ENCODE data around the gene TPD52L1.
"Not testable (repeated sequence)": the region's sequence is repeated elsewhere in the genome, so short reads cannot be mapped to it uniquely, and the experiment has no call there.

The TPD52L1 gene

DNA sequence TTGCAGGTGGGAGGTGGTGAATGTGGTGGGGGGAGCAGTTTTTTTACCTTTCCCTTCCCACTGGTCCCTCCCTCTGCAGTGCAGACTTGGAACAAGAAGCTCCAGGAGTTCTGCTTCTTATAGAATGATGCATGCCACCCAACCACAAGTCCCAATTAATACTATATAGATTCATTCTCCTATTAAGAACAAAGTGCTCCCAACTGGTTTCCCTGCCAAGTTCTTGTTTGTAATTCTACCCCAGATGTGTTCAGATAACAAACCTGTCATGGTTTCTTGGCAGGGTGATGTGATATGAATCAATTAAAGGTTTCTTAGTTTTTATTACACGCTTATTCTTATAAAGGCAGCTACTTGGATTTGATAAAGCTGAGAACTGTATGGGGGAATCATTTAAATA is 124.3 kb downstream of the TPD52L1 start:
- no peak for DNase-seq

DNA sequence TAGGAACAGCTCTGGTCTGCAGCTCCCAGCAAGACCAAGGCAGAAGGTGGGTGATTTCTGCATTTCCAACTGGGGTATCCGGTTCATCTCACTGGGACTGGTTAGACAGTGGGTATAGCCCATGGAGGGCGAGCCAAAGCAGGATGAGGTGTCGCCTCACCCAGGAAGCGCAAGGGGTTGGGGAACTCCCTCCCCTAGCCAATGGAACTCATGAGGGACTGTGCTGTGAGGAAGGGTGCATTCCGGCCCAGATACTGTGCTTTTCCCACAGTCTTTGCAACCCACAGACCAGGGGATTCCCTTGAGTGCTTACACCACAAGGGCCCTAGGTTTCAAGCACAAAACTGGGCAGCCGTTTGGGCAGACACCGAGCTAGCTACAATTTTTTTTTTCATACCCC is 126.4 kb downstream of the TPD52L1 start:
- no peak for DNase-seq

DNA sequence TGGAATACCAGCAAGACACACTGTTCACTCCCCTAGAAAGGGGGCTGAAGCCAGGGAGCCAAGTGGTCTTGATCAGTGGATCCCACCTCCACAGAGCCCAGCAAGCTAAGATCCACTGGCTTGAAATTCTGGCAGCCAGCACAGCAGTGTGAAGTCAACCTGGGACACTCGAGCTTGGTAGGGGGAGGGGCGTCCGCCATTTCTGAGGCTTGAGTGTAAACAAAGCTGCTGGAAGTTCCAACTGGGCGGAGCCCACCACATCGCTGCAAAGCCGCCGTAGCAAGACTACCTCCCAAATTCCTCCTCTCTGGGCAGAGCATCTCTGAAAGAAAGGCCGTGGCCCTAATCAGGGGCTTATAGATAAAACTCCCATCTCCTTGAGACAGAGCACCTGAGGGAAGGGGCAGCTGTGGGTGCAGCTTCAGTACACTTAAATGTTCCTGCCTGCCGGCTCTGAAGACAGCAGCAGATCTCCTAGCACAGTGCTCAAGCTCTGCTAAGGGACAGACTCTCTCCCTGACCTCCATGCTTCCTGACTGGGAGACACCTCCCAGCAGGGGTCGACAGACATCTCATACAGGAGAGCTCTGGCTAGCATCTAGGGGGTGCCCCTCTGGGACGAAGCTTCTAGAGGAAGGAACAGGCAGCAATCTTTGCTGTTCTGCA is 126.9 kb downstream of the TPD52L1 start:
- not testable (repeated sequence) for DNase-seq

DNA sequence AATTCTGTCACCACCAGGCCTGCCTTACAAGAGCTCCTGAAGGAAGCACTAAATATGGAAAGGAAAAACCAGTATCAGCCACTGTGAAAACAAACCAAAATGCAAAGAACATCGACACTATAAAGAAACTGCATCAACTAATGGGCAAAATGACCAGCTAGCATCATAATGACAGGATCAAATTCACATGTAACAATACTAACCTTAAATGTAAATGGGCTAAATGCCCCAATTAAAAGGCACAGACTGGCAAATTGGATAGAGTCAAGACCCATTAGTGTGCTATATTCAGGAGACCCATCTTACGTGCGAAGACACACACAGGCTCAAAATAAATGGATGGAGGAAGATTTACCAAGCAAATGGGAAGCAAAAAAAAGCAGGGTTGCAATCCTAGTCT is 128.9 kb downstream of the TPD52L1 start:
- not testable (repeated sequence) for DNase-seq

DNA sequence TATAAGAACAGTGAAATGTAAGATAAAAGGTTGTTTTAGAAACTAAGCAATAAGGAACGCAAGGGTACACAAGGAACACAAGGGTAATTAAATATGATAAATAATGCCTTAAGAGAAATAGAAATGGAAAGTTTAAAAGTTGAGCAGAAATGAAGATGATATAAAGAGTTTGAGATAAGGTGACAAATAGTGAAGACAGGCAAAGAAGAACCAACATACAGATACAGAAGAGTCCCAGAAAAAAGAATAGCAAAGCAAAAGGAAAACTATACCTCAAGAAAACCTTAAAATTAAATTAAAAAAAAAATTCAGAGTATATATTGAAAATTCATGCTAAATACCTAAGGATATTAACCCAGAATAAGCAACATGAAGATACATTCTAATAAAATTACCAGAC is 131.8 kb downstream of the TPD52L1 start:
- no peak for DNase-seq

DNA sequence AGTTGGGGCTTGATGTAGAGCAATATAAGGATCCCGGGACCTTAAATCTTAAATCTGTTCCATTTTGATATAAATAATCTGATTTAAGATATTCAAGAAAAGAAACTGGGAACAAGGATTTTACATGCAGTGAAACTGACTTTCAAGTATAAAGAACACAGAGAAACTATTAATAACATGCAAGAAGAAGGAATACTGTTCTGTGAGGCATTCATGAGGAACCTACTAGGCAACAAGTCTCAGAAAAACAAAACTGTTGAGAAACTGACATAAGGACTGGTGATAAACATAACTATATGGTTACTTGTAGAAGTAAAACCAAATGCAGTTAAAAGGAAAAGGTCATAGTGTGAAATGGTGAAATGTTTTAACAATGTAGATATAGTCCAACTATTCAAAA is 132.4 kb downstream of the TPD52L1 start:
- no peak for DNase-seq

DNA sequence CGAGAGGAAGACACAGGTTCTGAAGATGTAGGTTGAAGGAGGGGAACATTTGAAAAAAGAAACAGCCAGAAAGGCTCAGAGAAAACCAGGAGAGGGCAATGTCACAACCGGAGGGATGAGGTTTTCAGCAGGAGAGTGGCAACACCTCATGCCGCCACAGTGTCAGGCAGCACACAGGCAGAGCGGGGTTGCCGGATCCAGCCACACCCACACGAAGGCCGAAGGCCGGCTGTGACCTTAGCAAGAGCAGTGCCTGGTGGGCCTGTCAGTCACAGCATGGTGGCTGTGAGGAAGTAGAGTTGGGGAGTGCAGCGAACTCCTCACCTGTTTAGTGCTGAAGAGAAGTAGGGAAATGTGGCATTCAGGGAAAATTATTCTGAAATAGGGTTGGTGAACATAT is 134.1 kb downstream of the TPD52L1 start:
- no peak for DNase-seq

DNA sequence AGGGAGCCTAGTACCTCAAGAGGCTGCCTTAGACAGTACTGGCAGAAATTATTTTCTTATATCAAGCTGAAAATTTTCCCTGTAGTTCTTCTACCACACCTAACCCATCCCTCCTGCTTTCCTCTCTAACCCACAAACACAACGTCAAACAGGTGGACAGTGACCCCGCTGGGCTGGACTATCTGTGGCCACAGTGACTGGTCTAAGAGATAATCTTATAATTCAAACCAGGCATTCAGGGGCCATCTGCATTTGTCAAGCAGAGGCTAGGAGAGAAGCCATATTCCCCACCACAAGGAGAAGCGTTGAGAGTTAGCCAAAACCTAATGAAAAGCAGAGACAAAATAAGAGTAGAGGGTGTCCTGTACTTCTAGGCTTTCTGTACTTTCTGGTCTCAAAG is 140.0 kb downstream of the TPD52L1 start:
- DNase-seq, result no peak

DNA sequence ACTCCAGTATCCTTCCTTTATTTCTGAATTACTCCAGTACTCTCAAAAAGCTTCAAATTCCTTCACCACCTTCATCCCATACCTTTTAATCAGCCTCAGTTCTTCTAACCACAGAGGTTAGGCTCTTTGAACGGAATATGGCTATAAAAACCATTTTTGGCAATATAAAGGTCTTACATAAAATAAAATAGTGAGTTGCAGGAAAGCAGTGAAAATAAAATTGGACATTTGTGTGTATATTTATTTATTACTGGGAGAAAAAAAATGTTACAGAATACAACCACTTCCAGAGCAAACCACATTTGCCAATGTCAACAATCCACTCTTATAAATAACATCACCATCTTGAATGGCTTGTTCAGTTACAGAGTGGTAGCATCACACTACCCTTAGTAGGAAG is 140.5 kb downstream of the TPD52L1 start:
- DNase-seq, result no peak

DNA sequence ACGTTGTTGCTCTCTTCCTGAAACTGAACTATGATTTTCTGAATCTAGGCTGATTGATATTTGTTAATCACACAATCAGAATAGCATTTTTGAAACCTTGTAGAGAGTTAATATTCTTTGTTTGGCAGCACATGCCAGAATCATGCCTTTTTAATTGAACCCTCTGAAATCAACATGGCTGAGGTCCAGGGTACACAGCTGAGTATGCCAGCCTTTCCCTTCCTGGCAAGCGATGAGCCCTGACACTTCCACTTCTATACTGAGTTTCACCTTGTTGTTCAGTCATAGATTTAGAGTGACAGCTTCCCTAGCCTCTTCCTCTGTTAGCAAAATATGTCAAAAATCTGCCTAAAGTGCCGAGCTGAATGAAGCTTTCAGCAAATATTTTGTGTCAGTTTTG is 141.4 kb downstream of the TPD52L1 start:
- DNase-seq, result no peak

DNA sequence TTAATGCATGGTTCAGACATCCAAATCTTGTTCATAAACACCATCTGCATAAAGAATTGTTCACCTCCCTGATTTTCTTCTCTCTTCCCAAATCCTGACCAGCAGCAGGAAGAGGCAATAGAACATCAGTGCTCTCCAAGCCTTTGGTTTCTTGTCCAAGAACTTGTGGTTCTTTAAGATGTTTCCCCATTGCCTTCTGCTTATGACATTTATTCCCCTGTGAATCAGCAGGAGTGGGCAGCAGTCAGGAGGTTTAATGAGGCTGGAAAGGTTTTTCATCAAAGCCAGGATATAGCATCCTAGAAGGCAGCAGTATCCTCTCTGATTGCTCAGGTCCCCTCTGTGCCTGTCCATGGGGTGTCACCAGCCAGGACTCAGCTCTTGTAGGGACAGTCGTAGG is 142.9 kb downstream of the TPD52L1 start:
- DNase-seq, result no peak

DNA sequence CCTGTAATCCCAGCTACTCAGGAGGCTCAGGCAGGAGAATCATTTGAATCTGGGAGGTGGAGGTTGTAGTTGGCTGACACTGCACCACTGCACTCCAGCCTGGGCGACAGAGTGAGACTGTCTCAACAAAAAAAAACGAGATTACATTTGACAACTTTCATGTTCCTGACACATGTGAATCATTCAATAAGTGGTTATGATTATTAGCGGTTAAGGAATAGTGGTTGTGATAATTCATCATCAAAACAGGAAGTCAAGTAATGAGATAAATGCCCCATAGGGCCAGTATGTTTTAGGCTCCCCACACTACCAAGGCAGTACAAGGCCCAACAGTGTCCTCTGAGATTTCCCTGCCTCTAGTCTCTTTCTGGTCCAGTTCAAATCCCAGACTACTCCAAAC is 145.7 kb downstream of the TPD52L1 start:
- DNase-seq, result no peak

DNA sequence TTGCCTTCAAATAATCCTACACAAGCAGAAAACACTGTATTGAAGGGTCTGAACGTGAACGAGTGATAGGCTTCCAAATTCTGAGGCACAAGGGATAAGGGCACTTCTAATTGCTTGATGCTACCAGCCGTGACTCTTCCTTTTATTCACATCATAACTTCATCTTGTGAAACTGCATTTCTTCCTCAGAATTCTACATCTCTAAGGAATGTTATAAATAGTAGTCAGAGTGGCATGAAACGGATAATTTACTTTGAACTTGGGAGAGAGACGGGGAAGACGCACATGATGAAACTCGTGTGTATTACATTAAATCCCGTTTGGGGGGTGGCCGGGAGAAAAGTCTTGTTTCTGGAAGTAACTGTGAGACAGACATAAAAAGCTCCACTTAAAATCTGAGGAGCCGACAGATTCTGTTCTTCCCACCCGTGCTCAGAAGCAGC is 147.4 kb downstream of the TPD52L1 start:
- no peak for DNase-seq

DNA sequence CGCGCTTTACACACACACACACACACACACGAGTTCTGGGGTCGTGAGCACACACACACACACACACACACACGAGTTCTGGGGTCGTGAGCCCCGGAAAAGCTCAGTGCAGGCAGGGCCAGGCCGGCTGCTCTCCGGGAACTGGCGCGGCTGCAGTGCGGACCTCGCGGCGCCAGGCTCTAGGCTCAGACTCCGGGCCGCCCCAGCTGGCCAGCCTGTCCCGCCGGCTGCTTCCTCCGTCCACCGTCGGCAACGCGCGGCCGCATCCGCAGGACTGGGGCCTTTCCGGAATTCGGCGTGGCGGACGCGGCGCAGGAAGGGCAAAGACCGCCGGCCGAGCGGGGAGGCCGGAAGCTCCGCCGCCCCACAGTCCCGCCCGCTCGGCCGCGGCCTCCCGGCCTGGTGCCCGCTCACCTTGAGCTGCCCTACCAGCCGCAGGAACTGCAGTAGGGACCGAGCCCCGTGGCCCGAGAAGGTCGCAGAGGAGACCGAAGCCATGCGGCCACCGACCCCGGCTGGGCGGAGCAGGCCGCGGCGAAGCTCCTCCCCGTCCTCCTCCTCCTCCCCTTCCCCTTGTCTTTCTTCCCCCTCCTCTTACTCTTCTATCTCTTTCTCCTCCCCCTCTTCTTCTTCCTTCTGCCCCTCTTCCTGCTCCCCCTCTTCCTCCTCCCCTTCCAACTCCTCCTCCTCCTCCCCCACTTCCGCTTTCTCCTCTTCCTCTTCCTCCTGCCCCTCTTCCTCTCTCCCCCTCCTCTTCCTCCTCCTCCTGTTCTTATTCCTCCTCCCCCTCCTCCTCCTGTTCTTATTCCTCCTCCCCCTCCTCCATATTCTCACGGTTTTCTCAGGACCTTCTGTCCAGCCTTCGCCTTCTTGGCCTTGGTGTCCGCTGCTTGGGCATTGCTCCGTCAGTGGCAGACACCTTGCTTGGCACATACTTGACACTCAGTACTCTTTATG is 148.1 kb downstream of the TPD52L1 start, which contains the start of gene HDDC2:
Gene HDDC2, minus strand, starts transcription at position 533 of the 957 bp plus-strand sequence. Its CDS starts 35 bp downstream, at position 498.
- peak; percentile 20 to 21 for DNase-seq

DNA sequence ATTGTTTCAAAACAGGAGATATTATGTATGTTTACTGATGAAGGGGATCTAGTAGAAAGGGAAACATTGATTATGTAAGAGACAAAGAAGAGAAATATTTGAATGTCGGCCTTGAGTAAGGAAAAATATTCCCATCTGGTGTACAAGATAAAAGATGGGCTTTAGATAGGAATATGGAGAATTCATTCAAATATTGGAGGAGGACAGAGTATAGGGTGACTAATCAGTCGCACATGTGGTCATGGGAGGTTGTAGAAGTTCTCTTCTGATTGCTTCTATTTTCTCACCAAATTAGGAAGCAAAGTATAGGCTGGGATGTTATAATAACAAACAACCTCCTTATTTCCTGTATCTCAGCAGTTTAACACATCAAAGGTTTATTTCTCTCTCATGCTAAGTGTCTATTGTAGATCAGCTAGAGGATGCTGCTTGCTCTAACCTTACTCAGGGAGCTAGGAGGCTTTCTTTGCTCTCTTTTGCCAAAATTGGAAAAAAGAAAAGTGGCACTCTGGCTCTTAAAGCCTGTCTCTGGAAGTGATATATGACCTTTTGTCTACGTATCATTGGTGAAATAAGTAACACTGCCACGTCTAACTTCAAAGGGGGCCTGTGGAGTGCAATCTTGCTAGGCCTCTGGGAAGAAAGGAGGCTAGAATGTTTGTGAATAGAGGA is 149.4 kb downstream of the TPD52L1 start:
- no peak for DNase-seq

DNA sequence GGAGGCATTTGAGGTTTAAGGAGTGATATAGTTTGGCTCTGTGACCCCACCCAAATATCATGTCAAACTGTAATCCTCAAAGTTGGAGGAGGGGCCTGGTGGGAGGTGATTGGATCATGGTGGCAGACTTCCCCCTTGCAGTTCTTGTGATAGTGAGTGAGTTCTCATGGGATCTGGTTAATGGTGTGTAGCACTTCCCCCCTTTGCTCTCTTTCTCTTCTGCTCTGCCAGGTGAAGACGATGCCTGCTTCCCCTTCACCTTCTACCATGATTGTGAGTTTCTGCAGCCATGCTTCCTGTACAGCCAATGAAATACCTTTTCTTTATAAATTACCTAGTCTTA is 149.9 kb downstream of the TPD52L1 start:
- no peak for DNase-seq

DNA sequence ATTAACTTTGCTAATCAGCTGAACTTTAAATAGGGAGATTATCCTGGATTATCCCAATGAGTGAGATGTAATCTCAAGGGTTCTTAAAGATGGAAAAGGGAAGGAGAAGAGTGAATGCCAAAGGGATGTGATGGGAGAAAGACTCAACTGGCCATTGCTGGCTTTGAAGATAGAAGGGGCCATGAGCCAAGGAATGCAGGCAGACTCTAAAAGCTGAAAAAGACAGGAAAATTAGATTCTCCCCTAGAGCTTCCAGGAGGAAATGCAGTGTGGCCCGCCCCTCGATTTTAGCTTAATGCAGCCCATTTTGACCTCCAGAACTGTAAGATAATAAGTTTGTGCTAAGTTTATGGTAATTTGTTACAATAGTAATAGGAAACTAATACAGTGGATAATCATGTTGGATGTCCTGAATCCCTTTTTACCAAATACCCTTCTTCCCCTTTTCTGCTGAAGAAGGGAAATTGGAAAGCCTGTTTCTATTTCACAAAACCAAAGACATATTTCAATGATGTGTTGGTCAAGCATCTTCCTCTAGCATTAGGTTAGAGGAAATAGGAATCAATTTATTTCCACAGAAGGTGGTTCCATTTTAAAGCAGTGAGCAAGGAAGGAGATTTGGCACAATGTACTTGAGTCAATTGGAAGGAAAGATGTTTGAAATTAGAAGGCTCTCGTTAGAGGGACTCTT is 151.5 kb downstream of the TPD52L1 start:
- no peak for DNase-seq

DNA sequence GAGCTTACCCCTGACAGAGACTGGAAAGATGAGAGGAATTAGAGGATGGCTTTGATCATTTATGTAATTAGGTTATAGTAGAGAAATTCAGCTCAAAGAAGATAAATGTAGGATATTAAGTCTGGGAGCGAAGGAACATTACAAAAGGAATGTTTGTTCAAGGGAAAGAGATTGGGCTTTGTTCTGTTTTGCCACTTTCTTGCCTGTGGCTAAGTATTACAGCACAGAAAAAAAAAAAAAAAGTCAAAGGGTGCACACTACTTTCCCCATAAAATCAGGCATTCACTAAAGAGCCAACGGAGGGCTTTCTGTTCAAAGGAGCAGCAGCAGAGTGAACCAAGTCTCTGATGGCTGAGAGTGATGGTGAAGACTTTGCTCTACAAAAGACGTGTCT is 153.2 kb downstream of the TPD52L1 start:
- no peak for DNase-seq

DNA sequence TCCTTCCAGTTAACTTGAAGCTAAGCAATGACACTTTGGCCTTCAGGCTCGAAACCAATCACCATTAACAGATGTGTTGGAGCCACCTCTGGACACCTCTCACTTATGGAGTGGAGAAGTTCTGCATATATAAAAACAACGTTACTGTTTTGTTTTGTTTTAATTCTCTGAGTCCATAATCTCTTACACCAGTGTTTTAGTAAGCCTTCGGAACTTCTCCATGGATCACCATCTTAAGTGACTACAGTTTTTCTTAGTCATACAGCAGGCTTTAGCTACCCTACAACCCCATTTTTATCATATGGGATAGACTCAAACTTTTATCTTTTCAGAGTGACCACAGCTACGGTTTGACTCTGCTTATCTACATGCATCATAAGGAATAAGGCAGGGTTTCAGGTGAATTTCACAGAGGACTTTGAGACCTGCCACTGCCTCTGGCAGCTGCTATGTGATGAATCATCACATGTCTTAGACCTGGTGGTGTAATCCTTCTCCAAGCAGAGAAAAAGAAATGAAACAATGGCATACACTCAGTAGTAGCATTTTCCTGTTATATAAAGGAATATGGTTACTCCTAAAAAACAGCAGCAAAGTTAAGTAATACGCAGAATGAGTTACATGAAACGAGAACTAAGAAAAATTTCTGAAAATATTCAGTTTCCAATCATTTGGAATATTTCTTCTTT is 153.7 kb downstream of the TPD52L1 start:
- no peak for DNase-seq

DNA sequence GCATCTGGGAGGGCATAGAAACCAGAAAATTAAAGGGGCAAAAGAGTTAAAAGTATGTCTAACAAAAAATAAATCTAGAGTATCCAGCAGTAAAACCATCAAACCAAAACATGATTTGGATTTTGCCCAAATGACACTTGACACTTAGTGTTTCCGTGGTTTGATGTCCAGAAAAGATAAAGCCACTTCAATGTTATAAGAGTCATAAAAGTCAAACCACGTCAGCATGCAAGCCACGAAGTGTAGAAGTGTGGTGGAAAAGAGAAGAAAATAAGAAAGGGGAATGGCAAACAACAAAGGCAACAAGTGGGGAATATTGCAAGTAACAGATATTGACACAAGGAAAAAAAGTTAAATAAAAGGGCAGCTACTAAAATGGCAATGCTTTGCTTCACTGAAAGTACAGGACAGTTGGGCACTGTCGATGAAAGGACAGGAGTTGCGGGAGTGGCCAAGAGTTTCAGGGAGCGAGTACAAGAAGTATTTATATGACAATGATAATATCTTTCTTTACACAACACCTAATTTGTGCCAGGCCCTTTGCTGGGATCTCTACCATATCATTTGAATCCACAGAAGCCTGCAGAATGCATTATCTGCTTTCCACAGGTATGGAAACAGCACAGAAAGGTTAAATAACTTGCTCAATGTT is 154.5 kb downstream of the TPD52L1 start:
- DNase-seq, result no peak

DNA sequence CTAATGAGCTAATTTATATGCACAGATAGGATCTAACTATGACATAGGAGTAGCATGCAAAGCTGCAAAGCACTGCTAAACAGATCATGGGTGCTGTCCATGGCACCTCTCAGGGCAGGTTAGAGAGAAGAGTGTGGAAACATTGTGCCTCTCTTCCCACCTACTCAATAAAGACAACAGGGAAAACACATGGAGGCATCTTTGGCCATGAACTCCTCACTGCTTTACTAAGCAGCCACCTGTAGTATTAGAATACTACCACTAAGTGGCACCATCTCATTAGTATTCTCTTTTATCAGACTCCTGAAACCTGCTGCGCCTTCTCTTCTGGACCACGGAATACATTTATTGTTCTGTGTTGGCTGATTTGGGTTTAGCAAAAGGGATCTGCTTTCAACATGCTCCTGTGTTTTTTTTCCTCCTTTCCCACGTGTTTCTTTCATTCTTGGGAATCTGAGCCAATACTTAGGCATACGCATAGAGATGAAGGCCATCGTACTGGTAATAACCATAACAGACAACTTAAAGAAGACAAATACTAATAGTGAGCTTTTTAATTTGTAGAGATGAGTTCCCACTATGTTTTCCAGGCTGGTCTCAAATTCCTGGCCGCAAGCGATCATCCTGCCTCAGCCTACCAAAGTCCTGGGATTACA is 157.5 kb downstream of the TPD52L1 start:
- DNase-seq, result peak; percentile 31 to 36
